ENCODE measurements around the gene P3H1. TPM values are rescaled to one million over a fixed set of nuclear protein-coding genes. Genes with fewer than 3 reads are reported as not detected.

The P3H1 gene
- total RNA-seq, 4 donors from 2014 or later: 19.5 to 33.5 (median 24.9) TPM

DNA sequence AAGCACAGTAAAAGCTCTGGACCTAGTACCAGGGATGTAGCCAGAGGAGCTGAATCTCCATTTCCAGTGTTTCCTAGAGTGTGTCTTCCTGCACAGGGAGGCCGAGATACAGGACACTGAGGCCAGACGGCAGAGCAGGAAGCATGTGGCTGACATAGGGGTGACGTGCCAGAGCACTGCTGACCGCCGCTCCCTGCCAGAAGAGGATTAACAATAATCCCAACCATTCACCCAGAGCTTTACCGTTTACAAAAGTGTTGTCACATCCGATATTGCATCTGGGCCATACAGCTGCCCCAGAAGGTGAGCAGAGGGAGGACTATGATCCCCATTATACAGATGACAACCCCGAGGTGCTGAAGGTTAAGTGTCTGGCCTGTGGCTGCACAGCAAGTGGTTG is 21.0 kb downstream of the P3H1 start:
- H3K27me3 ChIP-seq: no peaks in the 10 kb centered on the region
- H3K27ac ChIP-seq (replicated peaks in 1 of 4): no peak overlapping the region
- no peak overlapping the region for H3K4me3 ChIP-seq
- TF ChIP-seq EP300 (IDR thresholded peaks at IDR 0.05) (no peak), POLR2A (IDR thresholded peaks at IDR 0.05; ENCODE audit: low read depth) (no peak), POLR2AphosphoS5 (IDR thresholded peaks at IDR 0.05) (peak in 1 of 2 donors; percentile 25)
- no peaks in the 10 kb centered on the region for H3K9me3 ChIP-seq
- 54% methylated on average over 8 of the region's 8 CpGs for WGBS
- peaks cover 22 to 51% (median 50%) of the 10 kb centered on the region in 4 donors for H3K36me3 ChIP-seq
- DNase-seq (ENCODE audit: extremely low spot score): no peak
- intact Hi-C loops (cut with DNase I): no loop called here
- H3K4me1 ChIP-seq: no peaks in the 10 kb centered on the region

DNA sequence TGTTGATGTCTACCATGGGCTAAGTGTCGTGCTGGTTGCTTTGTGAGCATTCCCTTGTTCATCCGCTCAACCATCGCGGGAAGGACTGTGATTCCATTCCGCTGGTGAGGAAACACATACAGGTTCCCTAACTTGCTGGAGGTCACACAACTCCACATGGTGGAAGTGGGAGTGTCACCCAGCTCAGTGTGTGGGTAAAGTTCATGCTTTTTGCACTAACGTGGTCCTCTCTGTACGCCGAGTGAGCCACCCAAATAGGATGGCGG is 22.7 kb downstream of the P3H1 start:
- Histone ChIP-seq H3K27ac (replicated peaks in 1 of 4) (no peak overlapping the region), H3K27me3 (no peaks in the 10 kb centered on the region), H3K4me1 (no peaks in the 10 kb centered on the region), H3K4me3 (no peak overlapping the region), H3K36me3 (peaks cover 9 to 36% (median 35%) of the 10 kb centered on the region in 4 donors), H3K9me3 (no peaks in the 10 kb centered on the region)
- no peak for DNase-seq (ENCODE audit: extremely low spot score)
- TF ChIP-seq POLR2AphosphoS5 (IDR thresholded peaks at IDR 0.05) (no peak), POLR2A (IDR thresholded peaks at IDR 0.05; ENCODE audit: low read depth) (no peak), EP300 (IDR thresholded peaks at IDR 0.05) (no peak)
- TF ChIP-seq, protein P1, sequence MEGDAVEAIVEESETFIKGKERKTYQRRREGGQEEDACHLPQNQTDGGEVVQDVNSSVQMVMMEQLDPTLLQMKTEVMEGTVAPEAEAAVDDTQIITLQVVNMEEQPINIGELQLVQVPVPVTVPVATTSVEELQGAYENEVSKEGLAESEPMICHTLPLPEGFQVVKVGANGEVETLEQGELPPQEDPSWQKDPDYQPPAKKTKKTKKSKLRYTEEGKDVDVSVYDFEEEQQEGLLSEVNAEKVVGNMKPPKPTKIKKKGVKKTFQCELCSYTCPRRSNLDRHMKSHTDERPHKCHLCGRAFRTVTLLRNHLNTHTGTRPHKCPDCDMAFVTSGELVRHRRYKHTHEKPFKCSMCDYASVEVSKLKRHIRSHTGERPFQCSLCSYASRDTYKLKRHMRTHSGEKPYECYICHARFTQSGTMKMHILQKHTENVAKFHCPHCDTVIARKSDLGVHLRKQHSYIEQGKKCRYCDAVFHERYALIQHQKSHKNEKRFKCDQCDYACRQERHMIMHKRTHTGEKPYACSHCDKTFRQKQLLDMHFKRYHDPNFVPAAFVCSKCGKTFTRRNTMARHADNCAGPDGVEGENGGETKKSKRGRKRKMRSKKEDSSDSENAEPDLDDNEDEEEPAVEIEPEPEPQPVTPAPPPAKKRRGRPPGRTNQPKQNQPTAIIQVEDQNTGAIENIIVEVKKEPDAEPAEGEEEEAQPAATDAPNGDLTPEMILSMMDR (IDR thresholded peaks at IDR 0.05): no peak
- WGBS: 98% methylated on average over 9 of the region's 9 CpGs
- intact Hi-C loops (cut with DNase I): no loop called here

DNA sequence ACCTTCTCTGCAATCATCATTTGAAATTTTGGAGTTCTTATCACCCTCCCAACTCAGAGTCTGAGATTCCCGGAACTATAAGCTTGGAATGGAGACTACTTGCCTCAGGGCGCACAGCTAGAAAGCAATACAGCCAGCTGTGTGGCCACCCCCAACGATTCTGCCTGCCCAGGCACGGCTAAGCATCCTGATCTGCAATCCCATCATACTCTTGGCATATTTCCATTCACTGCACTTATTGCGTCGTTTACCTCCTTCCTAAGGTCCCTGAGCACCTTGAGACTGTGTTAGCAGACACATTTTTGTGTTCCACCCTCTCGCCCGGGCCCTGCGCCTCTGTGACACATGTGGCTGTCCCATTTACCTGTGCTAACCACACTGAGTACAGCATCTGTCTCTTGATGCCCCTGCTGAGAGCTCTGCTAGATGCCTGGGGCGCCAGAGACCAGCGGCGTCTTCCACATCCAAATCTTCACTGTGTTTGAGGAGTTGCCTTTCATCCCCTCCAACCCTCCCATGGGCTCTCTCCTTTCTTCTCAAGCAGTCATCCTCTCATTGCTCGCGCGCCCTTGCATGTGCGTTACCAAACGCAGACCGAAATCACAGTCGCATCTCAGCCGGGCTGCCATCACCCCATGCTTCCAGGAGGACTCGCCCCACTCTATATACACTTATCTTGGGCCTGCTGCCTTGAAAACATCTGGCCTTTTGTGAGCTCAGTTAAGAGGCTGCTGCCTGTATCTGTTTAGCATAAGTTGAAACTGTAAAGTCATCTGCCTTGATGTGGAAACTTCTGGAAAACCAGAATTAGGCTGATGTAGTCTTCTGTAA is 23.3 kb downstream of the P3H1 start:
- Histone ChIP-seq H3K27me3 (no peaks in the 10 kb centered on the region), H3K4me1 (no peaks in the 10 kb centered on the region), H3K36me3 (peaks cover 3 to 30% (median 30%) of the 10 kb centered on the region in 4 donors), H3K9me3 (no peaks in the 10 kb centered on the region), H3K27ac (replicated peaks in 1 of 4) (no peak overlapping the region), H3K4me3 (no peak overlapping the region)
- DNase-seq (ENCODE audit: extremely low spot score): no peak
- 78% methylated on average over 21 of the region's 21 CpGs for WGBS
- intact Hi-C loops (cut with DNase I): no loop called here
- TF ChIP-seq POLR2AphosphoS5 (IDR thresholded peaks at IDR 0.05): no peak
- TF ChIP-seq POLR2A (IDR thresholded peaks at IDR 0.05; ENCODE audit: low read depth): no peak
- TF ChIP-seq, protein P1 (IDR thresholded peaks at IDR 0.05): no peak
- no peak for TF ChIP-seq EP300 (IDR thresholded peaks at IDR 0.05)

DNA sequence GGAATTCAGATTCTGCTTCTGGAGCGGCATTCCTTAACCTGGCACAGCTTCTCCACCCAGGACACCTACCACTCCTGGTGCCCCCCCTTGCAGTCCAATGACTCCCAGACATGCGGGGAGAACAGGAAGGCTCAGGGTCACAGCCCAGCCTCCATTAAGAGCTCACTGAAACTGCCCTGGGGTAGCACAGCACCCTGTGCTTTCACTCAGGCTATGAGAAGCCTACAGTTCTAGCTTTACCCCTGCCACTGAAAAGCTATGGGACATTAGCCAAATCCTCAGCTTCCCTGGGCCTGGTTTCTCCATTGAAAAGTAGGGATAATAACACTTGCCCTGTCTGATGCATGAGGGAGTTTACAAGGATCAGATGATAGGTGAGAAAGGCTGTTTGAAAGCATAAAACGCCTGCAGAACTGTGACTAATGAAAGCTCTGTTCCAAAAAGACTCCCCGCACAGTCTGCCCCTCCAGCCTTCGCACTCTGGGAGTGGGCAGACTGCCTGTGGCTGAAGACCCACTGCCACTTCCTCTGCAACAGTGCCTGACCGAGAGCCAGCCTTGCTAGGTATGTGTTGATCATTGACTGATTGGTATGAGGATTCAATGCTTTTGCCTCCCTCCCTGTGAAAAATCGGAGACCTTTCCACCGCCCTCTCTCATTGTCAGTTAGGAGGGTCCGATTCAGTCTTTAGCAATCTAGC is 24.1 kb downstream of the P3H1 start:
- Histone ChIP-seq H3K27ac (replicated peaks in 1 of 4) (no peak overlapping the region), H3K9me3 (no peaks in the 10 kb centered on the region), H3K4me3 (no peak overlapping the region), H3K4me1 (no peaks in the 10 kb centered on the region), H3K27me3 (no peaks in the 10 kb centered on the region), H3K36me3 (peaks cover 0 to 23% (median 22%) of the 10 kb centered on the region in 4 donors)
- no peak for DNase-seq (ENCODE audit: extremely low spot score)
- intact Hi-C loops (cut with DNase I): no loop called here
- no peak for TF ChIP-seq POLR2AphosphoS5 (IDR thresholded peaks at IDR 0.05)
- WGBS: 85% methylated on average over 9 of the region's 9 CpGs

DNA sequence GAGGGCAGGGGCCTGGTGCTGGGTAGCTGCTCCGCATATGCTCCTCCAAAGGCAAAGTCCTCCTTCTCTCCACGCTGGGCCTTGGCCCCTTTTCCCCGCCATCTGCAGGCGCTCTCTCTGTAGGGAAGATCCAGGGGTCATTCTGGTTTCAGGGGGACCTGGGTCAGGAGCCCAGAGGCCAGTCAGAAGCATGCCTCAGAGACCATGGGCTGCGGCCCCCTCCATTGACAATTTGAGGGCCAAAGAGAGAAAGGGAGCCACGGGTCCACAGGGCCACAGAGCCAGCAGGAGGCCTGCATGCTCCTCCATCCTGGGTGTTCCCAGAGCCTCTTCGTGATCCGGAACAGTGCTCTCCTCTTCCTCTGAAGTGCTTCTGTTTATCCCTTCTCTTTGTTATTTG is 24.7 kb downstream of the P3H1 start:
- intact Hi-C loops (cut with DNase I): no loop called here

More for the DNA sequence above, 24.7 kb downstream of the P3H1 start:
- TF ChIP-seq POLR2AphosphoS5 (IDR thresholded peaks at IDR 0.05): no peak
- no peak for TF ChIP-seq EP300 (IDR thresholded peaks at IDR 0.05)
- TF ChIP-seq, protein P1 (IDR thresholded peaks at IDR 0.05): no peak
- TF ChIP-seq POLR2A (IDR thresholded peaks at IDR 0.05; ENCODE audit: low read depth): no peak
- H3K27ac ChIP-seq (replicated peaks in 1 of 4): no peak overlapping the region
- H3K36me3 ChIP-seq: peaks cover 0 to 16% (median 16%) of the 10 kb centered on the region in 4 donors
- H3K9me3 ChIP-seq: no peaks in the 10 kb centered on the region
- no peak overlapping the region for H3K4me3 ChIP-seq
- H3K27me3 ChIP-seq: no peaks in the 10 kb centered on the region
- 87% methylated on average over 7 of the region's 8 CpGs for WGBS
- DNase-seq (ENCODE audit: extremely low spot score): no peak
- H3K4me1 ChIP-seq: no peaks in the 10 kb centered on the region

Measured in esophagus muscularis mucosa (tissue), 4 donors.